Measurements from ENCODE around the gene GLIS1.

Gene GLIS1

DNA sequence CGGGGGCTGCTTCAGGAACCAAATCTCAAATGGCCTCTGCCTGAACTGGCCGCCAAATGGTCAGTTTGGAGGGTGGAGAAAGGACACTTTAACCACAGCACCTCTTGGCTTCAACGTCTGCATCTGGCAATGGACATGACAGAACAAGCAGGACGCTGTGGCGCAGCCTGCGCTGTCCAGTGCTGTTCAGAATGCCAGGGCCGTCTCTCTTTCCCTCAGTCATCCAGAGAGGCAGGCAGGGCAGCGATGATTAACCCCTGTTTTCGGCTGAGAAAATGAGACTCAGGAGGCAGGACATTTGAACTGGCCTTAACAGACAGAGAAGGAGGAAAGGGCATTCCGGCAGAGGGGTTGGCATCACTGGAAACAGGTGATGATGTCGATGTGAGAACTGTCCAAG is 48.6 kb downstream of the GLIS1 start:
- TF ChIP-seq, protein P1, sequence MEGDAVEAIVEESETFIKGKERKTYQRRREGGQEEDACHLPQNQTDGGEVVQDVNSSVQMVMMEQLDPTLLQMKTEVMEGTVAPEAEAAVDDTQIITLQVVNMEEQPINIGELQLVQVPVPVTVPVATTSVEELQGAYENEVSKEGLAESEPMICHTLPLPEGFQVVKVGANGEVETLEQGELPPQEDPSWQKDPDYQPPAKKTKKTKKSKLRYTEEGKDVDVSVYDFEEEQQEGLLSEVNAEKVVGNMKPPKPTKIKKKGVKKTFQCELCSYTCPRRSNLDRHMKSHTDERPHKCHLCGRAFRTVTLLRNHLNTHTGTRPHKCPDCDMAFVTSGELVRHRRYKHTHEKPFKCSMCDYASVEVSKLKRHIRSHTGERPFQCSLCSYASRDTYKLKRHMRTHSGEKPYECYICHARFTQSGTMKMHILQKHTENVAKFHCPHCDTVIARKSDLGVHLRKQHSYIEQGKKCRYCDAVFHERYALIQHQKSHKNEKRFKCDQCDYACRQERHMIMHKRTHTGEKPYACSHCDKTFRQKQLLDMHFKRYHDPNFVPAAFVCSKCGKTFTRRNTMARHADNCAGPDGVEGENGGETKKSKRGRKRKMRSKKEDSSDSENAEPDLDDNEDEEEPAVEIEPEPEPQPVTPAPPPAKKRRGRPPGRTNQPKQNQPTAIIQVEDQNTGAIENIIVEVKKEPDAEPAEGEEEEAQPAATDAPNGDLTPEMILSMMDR (IDR thresholded peaks at IDR 0.05) = no peak
- H3K27ac ChIP-seq = no peak overlapping the region
- no peak overlapping the region for H3K4me3 ChIP-seq
- DNase-seq (ENCODE audit: low spot score) = no peak

DNA sequence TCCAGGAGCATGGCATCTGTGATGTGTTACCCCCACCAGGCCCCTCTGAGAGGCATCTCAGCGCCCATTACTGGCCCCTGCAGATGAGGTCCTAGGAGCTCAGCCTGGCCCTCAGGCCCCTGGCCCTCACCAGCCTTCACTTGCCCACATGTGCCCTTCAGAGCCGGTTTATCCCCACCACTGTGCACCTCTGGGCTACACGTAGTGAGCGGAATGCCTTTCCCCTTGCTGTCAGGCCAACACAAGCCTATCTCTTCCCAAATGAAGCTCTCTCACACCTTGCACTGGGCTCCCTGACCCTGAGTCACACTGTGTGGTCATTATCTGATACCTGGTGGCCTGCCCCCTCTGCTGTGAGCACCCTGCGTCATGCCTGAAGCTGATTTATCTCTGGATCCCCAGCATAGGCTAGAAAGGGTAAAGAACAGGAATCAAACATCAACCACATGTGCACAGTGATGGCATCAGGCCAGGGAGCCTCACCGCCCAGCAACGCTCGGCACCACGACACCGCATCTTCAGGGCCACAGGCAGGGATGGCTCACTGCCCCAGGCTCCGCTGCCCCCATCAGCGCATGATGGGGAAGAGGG is 49.1 kb downstream of the GLIS1 start:
- Histone ChIP-seq H3K4me3 (no peak overlapping the region), H3K27ac (no peak overlapping the region)
- no peak for DNase-seq (ENCODE audit: low spot score)
- TF ChIP-seq, protein P1 (IDR thresholded peaks at IDR 0.05) = no peak

DNA sequence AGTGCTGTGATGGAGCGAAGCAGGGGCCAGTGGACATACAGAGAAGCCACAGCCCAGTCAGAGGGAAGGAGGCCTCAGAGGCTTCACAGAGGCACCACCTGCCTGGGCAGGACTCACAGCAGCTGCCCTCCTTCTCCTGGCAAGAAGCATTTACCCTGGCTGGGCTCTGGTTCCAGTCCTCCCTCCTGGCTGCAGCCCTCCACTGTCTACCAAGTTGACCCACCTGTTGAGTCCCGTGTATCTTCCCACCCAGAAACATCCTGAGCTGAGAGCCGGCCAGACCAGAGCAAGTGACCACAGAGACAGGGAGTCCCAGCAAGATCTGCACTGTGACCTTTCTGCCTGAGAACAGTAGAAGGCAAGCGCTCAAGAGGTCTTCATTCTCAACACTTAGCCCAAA is 49.7 kb downstream of the GLIS1 start:
- Histone ChIP-seq H3K27ac (no peak overlapping the region), H3K4me3 (no peak overlapping the region)
- TF ChIP-seq, protein P1 (IDR thresholded peaks at IDR 0.05) = no peak
- no peak for DNase-seq (ENCODE audit: low spot score)

DNA sequence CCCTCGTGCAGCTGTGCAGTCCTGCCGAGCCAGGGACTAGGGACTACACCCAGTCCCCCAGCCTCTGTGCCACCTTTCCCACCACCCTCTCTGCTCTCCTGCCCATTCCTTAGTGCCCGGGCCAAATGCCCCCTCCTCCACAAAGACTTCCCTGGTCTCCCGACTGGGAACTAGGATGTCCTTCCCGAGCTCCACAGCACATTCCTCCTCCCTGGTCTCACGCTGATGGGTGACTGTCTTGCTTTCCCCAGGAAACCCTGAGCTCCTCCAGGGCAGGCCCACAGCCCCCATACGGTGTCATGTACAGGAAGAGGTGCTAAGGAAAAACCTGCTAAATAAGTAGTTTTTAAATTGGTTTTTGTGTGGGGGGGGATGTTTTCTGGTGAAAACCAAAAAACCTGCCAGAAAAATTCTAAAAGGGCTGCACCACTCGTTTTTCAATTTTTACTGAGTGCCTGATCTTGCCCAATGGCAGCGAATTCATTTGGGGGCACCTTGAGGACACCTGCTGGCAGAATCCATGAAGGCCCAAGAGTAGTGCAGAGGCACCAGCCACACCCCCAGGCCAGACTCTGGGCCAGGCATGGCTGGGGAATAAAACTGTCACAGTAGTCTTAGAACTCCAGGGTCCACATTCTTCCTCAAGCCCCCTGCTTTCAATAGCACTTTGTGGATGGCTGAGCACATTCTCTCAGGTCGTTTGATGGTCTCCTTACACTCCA is 50.4 kb downstream of the GLIS1 start:
- H3K4me3 ChIP-seq = no peak overlapping the region
- TF ChIP-seq, protein P1 (IDR thresholded peaks at IDR 0.05) = no peak
- DNase-seq (ENCODE audit: low spot score) = no peak
- H3K27ac ChIP-seq = no peak overlapping the region

DNA sequence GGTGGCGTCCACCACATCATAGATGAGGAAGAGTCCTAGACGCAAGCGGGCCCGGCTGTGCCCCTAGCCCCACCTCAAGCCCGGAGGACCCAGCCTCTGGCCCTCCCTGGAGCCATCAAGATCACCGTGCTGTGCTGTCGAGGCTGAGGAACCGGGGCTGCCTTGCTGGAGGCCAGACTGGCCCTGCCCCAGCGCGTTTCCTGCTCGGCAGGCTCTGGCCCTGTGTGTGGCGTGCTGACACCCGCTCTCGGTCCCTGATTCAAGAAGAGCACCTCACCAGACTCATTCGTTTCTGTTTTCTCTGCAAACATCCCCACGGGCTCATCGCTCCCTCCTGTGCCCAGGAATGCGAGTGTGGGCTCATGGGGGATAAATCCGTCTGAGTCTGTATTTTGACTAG is 51.1 kb downstream of the GLIS1 start:
- no peak for DNase-seq (ENCODE audit: low spot score)
- H3K4me3 ChIP-seq = no peak overlapping the region
- TF ChIP-seq, protein P1 (IDR thresholded peaks at IDR 0.05) = no peak

DNA sequence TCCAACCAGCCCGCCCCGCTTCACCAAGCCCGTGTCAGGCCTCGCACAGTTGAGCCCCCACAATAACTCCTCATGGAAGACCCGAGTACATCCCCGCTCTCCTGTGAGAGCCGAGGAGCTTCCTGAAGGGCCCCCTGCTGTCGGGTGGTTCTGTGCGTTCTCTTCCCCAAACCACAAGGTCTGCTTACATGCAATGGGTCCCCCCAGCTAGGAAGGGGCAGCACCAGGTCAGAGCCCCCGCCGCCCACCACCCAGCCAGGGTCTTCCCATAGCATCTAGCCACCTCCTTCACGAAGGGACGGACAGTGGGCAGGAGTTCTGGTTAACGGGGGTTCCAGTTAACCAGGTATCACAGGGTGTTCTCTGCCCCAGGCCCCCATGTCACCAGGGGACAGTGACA is 51.5 kb downstream of the GLIS1 start:
- TF ChIP-seq, protein P1 (IDR thresholded peaks at IDR 0.05) = no peak
- Histone ChIP-seq H3K4me3 (no peak overlapping the region), H3K27ac (no peak overlapping the region)
- no peak for DNase-seq (ENCODE audit: low spot score)

More for the DNA sequence above, 51.1 kb downstream of the GLIS1 start:
- H3K27ac ChIP-seq = no peak overlapping the region

DNA sequence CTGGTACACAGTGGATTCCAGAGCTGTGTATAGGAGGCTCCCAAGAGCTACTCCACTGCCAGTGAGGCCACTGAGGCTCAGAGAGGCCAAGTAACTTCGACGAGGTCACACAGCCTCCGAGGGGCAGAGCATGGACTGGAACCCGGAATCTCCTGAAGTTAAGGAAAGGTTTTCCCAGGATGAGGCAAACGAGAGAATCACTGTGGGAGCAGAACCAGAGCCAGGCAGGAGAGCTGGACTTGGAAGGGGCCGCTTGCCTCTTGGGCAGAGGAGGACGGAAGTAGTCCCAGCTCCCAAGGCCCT is 52.0 kb downstream of the GLIS1 start:
- DNase-seq (ENCODE audit: low spot score) = no peak
- TF ChIP-seq, protein P1 (IDR thresholded peaks at IDR 0.05) = no peak
- H3K27ac ChIP-seq = no peak overlapping the region
- H3K4me3 ChIP-seq = no peak overlapping the region

Measured in coronary artery (tissue), 2 donors.